Breast epithelium (tissue), 3 donors: Measurements from ENCODE around the gene AK8.

Source experiments
- CTCF ChIP-seq, 3 donors: fragments of 450-650 bp; IDR thresholded peaks; one replicate each; pipeline ENCODE4 v1.5.1; 2016 to 2017; ENCODE audit warnings: antibody characterized with exemption in 3 of 3, mild to moderate bottlenecking in 3 of 3, moderate library complexity in 3 of 3
- POLR2A ChIP-seq: fragments of 450-650 bp; IDR thresholded peaks from one replicate; pipeline ENCODE4 v1.6.1; 2016; ENCODE audit warnings: antibody characterized with exemption, mild to moderate bottlenecking, moderate library complexity

GRCh38 chr9:132698989-132699388, 179.1 kb downstream of the AK8 start:
- TF ChIP-seq CTCF (IDR thresholded peaks at IDR 0.05): no peak
- TF ChIP-seq POLR2A: no peak
